NCI-H1048 (cell line): ENCODE data around the gene ZNF785.
A peak's percentile ranks its signal among the peaks of the same experiment; 100 is the strongest.
"Not testable (repeated sequence)": the region's sequence is repeated elsewhere in the genome, so short reads cannot be mapped to it uniquely, and the experiment has no call there.

Source experiments
- DNase-seq: peaks from one replicate; lab custom pipeline; 2025; lab: John Stamatoyannopoulos, UW

The ZNF785 gene

GRCh38 chr16:30585400-30586191, at the start of gene ZNF785:
Gene ZNF785, minus strand, starts transcription at chr16:30585697. Its CDS starts 86 bp downstream, at chr16:30585611.
- peak; percentile 90 for DNase-seq

- no peak for DNase-seq
Observed at GRCh38 chr16:30633526-30633925, 48.0 kb upstream of the ZNF785 start.

GRCh38 chr16:30632454-30632853, 47.0 kb upstream of the ZNF785 start:
- DNase-seq: not testable (repeated sequence)

- peak; percentile 23 for DNase-seq
Observed at GRCh38 chr16:30628628-30629540, 43.4 kb upstream of the ZNF785 start.

GRCh38 chr16:30626236-30626635, 40.7 kb upstream of the ZNF785 start:
- DNase-seq: no peak

GRCh38 chr16:30623536-30624283, 38.2 kb upstream of the ZNF785 start:
- DNase-seq: no peak

- DNase-seq: no peak
Observed at GRCh38 chr16:30622455-30623032, 37.0 kb upstream of the ZNF785 start.

GRCh38 chr16:30621765-30622164, 36.3 kb upstream of the ZNF785 start:
- DNase-seq: no peak

- no peak for DNase-seq
Observed at GRCh38 chr16:30620169-30620568, 34.7 kb upstream of the ZNF785 start.

- no peak for DNase-seq
Observed at GRCh38 chr16:30619638-30620037, 34.1 kb upstream of the ZNF785 start.

- no peak for DNase-seq
Observed at GRCh38 chr16:30619202-30619601, 33.7 kb upstream of the ZNF785 start.

GRCh38 chr16:30615358-30616091, 30.0 kb upstream of the ZNF785 start:
- no peak for DNase-seq

GRCh38 chr16:30609926-30610839, 24.7 kb upstream of the ZNF785 start, which contains the start of gene ZNF689:
Gene ZNF689, minus strand, starts transcription at chr16:30610389. Its CDS starts 348 bp downstream, at chr16:30610041.
- peak; percentile 79 for DNase-seq

GRCh38 chr16:30609002-30609925, 23.8 kb upstream of the ZNF785 start:
- no peak for DNase-seq

GRCh38 chr16:30606004-30606403, 20.5 kb upstream of the ZNF785 start:
- DNase-seq: no peak

GRCh38 chr16:30605158-30605557, 19.7 kb upstream of the ZNF785 start:
- DNase-seq: no peak

- no peak for DNase-seq
Observed at GRCh38 chr16:30604316-30604947, 18.9 kb upstream of the ZNF785 start.

- no peak for DNase-seq
Observed at GRCh38 chr16:30603945-30604315, 18.4 kb upstream of the ZNF785 start.
